K562 (cell line): ENCODE results near the gene UBXN2A.

Source experiments
- CTCF ChIP-seq, 3 experiments: IDR thresholded peaks in 2 of 3; conservative IDR thresholded peaks in 1 of 3; 2 replicates each; pipeline ENCODE4 v1.5.1; 2011 to 2012; ENCODE audit warnings: low read length in 3 of 3, mild to moderate bottlenecking in 3 of 3, control low read depth in 2 of 3, improper control_type of control experiment in 1 of 3, inconsistent platforms in 1 of 3, low read depth in 1 of 3, mixed read lengths in 1 of 3, moderate library complexity in 1 of 3; ENCODE audit not compliant: insufficient read depth in 2 of 3
- MCM2 ChIP-seq: fragments of 450-650 bp; IDR thresholded peaks from 2 replicates; pipeline ENCODE4 v1.6.1; 2017; ENCODE audit warnings: low read depth, mild to moderate bottlenecking
- NR2C1 ChIP-seq, 2 experiments: fragments of 450-650 bp; IDR thresholded peaks; 2 replicates each; pipeline ENCODE4 v1.6.1; 2017; ENCODE audit warnings: mild to moderate bottlenecking in 2 of 2, antibody characterized with exemption in 1 of 2, inconsistent platforms in 1 of 2, missing compliant biosample characterization in 1 of 2, missing genetic modification characterization in 1 of 2
- POLR2AphosphoS5 ChIP-seq: IDR thresholded peaks from 2 replicates; pipeline ENCODE4 v1.6.1; 2011; ENCODE audit warnings: mild to moderate bottlenecking, low read depth, low read length, moderate library complexity; ENCODE audit not compliant: control insufficient read depth, insufficient read depth
- RBM34 ChIP-seq: fragments of 200-400 bp; formaldehyde crosslinking; IDR thresholded peaks from 2 replicates; pipeline ENCODE4 v1.6.1; 2018; ENCODE audit warnings: low read length, borderline replicate concordance; ENCODE audit not compliant: insufficient read depth
- RNF2 ChIP-seq: sonication (generic); IDR thresholded peaks from 2 replicates; pipeline ENCODE4 v1.6.1; 2016
- TCF7L2 ChIP-seq: fragments of 150-350 bp; IDR thresholded peaks from 2 replicates; pipeline ENCODE4 v1.6.1; 2016; ENCODE audit warnings: low read depth, mild to moderate bottlenecking, low read length, moderate library complexity
- ZNF3 ChIP-seq: fragments of 250-450 bp; sonication (Bioruptor Pico); IDR thresholded peaks from 2 replicates; pipeline ENCODE4 v1.5.0; 2021; ENCODE audit warnings: mild to moderate bottlenecking, moderate library complexity

- TF ChIP-seq ZNF3 (CRISPR knock-in tag): no peak
- TF ChIP-seq NR2C1 (IDR thresholded peaks at IDR 0.05): no peak
- no peak for TF ChIP-seq NR2C1 (tag; IDR thresholded peaks at IDR 0.05)
- TF ChIP-seq CTCF (IDR thresholded peaks at IDR 0.05 in 2 of 3, conservative IDR thresholded peaks at IDR 0.05 in 1 of 3; ENCODE audit: insufficient read depth in 2 of 3, low read depth in 1 of 3, low read length in 3 of 3): no peak
- TF ChIP-seq TCF7L2: no peak
- no peak for TF ChIP-seq RBM34
- no peak for TF ChIP-seq POLR2AphosphoS5
- no peak for TF ChIP-seq RNF2
- TF ChIP-seq MCM2: no peak
Observed at GRCh38 chr2:23953625-23954024, 13.4 kb downstream of the UBXN2A start.
